Fibroblast of skin of left quadriceps (primary cell): ENCODE data around the gene SLC4A8.

Experiments used
- DNase-seq, 2 experiments: peaks; one replicate each; pipeline ENCODE4 v3.0.0-alpha.2; 2013; ENCODE audit warnings: low read depth in 2 of 2

Gene SLC4A8

DNA sequence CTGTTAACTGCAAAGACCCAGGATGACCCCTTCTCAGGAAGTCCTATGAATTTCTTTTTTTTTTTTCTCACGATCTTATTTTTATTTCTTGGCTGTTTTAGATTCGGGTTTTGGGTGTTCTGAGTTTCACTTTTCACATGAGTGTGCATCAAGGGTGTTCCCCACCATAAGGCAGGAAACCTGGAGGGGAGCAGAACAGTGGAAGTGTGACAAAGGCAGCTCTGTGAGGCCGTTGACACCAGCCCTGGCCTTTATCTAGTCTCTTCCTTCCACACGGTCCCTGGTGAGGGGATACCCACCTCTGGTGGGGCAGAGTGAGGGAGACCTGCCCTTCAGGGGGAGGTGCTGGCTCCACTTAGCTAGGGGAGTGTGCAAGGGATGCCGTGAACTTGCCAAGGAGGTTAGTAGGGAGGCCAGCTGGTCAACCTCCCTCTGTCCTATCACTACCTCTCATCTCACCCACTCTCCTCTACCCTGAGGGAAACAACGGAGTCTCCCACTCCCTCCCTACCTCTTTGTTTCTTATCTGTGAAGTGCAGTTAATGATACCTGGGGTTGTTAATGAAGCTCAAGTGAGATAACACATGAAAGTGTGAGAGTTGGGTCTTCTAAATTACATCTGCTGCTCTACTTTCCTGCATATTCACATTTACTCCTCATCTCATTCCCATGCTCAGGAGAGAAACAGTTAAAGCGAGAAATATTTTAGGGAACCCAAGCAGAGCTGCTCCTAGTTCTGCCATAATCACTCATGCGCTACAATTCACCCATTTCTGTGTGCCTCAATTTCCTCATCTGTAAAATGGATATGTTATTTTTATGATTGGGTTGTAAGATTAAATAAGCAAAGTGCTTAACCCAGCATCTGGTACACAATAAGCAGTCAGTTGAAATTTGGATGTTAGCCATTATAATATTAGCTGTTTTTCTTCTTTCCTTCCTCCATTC is 29.1 kb upstream of the SLC4A8 start:
- no peak for DNase-seq

DNA sequence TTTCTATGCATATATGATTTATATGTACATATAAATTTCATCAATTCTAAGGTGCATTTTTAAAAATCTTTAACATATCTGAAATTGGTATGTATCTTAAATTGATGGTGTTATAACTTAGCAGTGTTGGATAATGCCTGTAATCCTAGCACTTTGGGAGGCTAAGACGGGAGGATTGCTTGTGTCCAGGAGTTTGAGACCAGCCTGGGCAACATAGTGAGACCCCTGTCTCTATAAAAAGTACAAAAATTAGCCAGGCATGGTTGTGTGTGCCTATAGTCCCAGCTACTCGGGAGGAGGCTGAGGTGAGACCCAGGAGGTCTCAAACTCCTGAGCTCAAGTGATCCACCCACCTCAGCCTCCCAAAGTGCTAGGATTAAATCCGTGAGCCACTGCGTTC is 27.0 kb upstream of the SLC4A8 start:
- DNase-seq, result no peak

DNA sequence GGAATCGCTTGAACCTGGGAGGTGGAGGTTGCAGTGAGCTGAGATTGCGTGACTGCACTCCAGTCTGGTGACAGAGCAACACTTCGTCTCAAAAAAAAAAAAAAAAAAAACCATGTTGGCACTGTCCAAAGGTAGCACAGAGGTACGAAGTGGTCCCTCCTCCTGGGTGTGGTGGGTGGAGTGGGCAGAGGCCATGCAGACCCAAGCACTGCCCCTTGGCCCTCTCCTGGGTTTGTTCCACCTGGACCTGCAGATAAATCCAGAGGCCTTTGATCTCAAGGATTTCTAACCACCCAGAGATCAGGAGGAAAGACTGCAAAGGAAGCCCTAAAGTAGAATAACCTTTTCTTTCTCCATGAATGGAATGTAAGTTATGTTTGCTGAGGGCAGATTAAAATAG is 24.7 kb upstream of the SLC4A8 start:
- DNase-seq, result no peak

DNA sequence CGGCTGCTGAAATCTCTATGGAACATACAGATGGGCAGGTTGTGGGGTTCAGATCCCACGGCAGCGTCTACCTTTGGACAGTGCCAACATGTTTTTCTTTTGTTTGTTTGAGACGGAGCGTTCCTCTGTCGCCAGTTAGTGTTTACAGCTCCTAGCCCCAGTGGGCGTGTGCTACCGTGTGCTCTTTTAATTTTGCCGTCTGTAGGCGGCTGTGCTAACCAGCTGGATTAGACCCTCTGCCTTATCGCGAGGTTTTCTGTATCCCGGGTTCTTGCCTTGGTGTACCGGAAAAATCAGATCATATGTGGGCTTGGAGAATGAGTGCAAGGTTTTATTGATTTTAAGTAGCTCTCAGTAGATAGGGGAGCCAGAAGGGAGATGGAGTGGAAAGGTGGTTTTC is 23.6 kb upstream of the SLC4A8 start:
- no peak for DNase-seq

DNA sequence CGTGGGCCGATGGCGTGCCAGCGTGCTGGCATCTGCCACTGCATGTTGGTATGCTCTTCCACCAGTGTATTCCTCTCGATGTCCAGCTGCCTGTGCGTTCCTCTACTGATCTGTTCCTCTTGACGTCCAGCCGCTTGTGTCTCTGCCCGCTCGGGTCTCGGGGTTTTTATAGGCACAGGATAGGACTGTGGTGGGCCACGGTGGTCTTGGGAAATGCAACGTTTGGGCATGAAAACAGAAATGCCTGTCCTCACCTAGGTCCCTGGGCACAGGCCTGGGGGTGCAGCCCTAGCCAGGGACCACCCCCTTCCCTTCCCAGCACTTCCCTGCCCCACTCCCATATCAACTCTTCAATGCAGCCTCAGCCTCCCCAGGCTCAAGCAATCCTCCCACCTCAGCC is 23.1 kb upstream of the SLC4A8 start:
- no peak for DNase-seq

DNA sequence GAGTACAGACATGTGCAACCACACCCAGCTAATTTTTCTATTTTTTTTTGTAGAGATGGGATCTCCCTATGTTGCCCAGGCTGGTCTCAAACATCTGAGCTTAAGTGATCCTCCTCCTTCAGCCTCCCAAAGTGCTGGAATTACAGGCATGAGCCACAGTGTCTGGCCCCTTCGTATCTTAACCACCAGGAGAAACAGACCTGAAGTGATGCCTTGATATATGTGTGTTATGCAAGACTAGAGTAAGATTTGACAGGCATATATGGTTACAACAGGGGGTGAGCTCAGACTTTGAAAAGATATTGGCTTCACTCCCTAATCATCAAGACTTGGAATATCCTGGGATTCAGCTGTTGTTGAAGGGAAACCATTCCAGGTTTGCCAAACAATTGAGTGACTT is 22.7 kb upstream of the SLC4A8 start:
- DNase-seq, result no peak

DNA sequence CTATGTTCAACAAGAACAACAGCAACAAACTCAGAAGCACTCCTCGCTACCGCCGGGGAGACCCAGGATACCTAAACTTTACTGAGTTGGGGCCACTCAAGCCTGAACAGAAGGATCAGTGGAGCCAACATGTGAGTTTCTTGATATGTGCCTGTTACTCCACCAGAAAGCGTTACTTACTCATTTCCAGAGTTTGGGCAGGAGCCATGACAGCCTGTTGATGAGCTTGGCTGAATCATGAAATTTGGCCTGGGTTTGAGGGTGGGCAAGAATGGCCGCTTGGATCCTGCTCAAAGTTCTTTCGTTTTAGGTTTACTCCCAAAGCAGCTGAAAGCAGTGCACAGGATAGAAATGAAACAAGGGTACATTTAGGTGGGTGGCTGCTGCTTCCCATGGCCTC is 21.5 kb upstream of the SLC4A8 start:
- no peak for DNase-seq

DNA sequence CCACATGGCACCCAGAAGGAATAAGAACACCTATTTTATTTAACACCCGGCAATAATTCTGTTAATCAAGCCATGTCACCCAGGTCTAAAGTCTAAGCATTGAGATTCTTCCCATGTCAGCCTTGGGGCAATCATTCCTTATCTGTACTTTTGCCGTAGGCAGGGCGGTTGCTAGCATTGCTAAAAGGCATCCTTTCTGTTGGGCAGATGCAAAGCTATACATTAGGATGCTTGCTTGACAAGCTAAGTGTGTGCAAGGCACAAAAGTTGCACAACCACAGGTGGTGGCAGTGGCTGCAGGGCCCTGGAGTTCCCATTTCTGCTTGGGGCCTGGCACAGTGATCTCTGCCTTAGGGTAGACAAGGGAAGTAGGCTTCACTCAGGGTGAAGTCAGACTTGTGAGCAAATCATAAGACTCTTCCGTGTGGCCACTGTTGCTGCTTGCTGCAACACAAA is 20.9 kb upstream of the SLC4A8 start:
- no peak for DNase-seq

DNA sequence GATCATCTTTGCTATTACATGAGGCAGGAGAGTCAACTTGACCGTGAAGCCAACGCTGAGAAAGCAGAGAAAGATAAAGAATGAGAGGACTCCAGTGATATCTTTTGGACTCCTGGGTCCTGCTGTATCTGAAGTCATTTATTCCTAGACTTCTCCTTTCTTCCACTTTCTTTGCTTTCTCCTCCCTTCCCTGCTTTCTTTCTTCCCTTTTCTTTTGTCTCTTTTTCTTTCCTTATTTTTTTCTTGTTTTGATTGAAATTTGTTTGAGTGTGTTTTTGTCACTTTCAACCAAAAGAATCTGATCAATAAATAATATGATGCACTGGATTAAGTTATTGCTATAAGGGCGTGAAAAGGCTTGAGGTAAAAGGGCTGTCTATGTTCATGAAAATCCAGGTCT is 20.0 kb upstream of the SLC4A8 start:
- no peak for DNase-seq

DNA sequence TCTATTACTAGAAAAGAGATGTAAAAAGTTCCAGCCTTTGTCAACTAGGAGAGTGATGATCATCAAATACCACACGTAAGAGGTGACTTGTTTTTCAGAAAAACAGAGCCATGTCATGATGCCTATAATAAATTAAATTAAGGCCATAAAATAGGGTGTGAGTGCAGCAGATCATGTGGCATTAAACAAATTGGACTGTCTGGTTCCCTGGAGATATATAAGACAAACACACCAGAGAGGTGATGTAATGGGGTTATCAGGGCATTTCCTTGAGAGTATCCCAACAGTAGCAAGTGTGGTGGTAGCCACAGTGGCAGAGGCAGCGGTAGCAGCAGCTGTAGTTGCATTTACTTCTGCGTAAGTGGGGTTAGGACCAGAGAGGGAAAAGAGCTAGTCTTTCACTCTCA is 18.8 kb upstream of the SLC4A8 start:
- no peak for DNase-seq

DNA sequence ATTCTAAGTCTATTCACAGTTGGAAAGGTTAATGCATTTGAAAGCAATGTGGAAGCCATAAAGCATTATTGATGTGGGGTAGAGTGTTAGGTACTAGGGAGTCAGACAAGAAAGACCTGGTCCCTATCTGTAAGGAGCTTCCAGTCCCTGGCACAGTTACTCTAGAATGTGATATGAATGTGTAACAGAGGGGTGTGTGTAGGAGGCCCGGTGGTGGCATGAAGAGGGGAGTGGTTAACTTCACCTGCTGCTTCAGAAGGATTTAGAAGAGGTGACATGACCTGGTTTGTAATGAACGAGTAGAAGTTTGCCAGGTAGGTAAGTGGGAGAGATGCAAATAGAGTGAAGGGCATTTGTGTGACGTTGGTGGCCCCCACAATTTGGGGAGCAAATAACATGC is 18.3 kb upstream of the SLC4A8 start:
- no peak for DNase-seq

DNA sequence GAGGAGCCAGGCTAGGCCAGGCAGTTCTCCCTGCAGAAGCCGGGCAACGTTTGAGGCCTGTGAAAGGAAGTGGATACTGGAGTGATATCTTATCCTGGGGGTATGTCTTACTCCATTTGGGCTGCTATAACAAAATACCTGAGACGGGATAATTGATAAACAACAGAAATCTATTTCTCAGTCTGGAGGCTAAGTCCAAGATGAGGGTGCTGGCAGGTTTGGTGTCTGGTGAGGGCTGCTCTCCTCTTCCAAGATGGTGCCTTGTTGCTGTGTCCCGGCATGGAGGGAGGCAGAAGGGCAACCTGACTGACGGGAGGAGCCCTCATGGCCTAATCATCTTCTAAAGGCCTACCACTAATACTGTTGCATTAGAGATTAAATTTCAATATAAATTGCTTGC is 17.8 kb upstream of the SLC4A8 start:
- no peak for DNase-seq

DNA sequence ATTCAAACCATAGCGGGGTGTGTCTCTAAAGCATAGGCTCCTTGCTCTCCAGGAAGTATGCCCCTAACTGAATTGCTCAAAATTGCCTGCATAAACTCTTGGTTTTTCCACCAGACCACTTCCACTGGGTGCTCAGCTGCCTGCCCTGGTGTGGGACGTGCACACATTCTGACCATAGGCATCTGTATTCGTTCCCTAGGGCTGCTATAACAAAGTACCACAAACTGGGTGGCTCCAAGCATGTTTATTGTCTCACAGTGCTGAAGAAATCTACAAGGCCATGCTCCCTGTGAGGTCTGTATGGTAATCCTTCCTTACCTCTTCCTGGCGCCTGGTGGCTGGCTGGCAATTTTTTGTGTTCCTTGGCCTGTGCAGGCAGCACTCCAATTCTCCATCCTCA is 17.0 kb upstream of the SLC4A8 start:
- DNase-seq, result no peak

DNA sequence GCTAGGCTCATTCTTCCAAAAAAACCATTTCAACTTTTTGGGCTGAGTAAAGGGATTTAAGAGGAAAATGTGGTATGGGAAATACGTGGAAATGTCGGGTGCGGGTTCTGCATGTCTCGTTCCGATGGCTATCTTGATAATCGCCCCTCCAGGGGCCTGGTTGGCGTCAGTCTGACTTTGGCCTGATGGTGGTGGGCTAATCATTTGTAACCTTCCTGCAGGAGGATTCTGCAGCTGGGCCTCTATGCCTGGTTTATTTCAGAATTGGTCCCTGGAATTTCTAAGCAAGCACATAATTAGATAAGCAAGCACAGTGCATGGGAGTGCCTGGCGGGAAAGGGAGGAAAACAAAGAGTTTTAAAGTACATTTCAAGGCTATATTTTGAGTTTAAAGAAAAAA is 14.8 kb upstream of the SLC4A8 start:
- DNase-seq, result no peak

DNA sequence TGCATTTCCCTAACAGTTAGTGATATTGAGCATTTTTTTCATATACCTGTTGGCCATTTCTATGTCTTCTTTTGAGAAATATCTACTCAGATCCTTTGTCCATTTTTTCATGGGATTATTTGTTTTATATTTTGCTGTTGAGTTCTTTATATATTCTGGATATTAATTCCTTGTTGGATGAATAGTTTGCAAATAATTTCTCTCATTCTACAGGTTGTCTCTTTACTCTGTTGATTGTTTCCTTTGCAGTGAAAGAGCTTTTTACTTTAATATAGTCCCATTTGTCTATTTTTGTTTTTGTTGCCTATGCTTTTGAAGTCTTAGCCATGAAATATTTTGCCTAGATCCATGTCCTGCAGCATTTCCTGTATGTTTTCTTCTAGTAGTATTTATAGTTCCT is 11.5 kb upstream of the SLC4A8 start:
- no peak for DNase-seq

DNA sequence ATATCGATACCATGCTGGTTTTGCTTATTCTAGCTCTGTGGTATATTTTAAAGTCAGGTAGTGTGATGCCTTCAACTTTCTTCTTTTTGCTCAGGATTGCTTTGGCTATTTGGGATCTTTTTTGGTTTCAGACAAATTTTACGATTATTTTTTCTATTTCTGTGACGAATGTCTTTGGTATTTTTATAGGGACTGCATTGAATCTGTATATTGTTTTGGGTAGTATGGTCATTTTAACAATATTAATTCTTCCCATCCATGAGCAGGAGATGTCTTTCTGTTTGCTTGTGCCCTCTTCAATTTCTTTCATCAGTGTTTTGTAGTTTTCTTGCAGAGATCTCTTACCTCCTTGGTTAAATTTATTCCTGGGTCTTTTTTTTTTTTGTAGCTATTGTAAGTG is 10.8 kb upstream of the SLC4A8 start:
- no peak for DNase-seq

DNA sequence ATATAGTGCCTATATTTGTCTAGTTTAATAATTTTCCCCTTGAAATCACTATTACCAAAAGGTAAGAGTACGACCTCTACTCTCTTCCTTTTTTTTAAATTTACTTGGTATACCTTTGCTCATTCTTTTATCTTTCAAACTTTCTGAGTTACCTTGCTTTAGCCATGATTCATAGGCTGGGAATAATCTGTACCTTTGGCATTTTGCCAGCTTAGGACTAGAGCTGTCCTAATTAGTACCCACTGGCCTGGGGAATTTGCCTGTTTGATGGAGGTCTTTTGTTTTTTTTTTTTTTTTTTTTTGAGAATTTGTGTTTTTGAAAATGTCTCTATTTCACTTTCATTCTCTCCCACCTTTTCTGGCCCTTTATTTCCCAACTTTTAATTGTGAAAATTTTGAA is 8.7 kb upstream of the SLC4A8 start:
- no peak for DNase-seq

DNA sequence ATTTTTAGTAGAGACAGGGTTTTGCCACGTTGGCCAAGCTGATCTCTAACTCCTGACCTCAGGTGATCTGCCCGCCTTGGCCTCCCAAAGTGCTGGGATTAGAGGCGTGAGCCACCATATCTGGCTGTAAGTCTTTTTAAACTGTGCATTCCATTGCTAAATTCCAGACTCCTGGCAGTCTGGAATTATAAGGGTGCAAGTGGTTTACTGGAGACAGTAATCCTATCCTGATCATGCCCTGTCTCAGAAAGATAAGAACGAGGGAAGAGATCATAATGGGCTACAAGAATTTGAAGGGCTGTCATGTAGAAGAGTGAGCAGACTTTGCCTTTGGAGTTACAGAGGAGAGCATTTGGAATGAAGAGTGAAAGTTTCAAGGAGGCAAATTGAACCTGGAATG is 6.8 kb upstream of the SLC4A8 start:
- DNase-seq, result no peak

DNA sequence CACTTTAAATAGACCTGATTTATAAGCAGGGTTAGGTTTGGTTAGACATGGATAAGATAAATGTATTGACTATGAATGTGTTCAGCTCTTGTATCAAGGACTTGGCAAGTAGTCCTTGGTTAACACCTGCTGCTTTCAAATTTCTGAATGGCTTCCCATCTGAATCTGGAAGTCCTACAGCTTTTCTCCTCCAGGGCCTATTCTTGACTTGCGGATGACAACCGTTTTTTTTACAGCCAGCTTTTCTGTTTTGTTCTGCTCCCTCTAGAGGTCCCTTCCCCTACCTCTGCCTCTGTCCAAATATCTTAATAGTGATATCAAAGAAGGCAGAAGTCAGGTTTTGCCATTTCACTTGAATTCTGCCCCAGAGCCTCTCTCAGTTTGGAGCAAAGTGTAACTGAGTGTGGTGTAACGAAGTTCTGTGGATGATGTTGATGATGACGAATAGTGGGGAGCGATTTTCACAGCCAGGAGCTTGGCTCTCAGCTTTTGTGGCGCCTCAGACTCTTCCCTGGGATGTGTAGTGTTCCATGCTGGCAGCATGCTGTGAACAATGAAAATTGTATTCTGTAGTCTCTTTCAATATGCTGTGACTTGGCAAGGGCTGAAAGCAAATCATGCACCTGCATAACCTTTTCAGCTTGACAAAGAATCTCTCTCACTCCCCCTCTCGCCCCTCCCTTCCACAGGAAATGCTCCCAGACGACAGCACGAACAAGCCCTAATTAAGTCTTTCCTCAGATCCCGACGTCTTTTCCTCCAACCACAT is 5.0 kb upstream of the SLC4A8 start:
- DNase-seq, result no peak

DNA sequence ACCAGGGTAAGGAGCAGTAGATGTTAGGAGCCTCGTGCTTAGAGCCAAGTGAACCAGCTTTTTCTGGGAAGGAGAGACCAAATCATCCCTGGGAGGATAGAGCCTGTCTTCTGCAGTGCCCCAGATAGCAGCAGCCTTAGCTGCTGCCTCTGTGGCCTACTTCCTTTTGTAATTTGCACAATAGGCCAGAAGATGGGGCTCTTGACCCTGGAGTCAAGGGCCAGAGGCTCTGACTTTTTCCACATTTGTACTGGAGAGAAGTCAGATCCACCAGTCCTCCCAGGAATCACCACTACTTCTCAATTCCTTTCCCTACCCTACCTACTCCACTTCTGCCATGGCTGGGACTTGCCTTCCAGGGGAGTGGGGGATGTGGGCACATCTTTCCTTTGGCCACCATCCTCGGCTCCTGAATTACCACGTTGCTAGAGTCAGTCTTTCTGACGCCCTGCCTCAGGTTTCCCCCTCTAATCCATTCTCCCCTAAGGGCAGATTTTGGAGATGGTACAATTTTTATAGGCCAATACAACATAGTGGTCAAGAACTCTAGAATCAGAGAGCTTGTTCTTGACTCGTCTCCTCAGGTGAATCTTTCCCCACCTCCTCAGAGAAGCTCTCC is 3.3 kb upstream of the SLC4A8 start:
- peak; percentile 39 to 44 for DNase-seq

DNA sequence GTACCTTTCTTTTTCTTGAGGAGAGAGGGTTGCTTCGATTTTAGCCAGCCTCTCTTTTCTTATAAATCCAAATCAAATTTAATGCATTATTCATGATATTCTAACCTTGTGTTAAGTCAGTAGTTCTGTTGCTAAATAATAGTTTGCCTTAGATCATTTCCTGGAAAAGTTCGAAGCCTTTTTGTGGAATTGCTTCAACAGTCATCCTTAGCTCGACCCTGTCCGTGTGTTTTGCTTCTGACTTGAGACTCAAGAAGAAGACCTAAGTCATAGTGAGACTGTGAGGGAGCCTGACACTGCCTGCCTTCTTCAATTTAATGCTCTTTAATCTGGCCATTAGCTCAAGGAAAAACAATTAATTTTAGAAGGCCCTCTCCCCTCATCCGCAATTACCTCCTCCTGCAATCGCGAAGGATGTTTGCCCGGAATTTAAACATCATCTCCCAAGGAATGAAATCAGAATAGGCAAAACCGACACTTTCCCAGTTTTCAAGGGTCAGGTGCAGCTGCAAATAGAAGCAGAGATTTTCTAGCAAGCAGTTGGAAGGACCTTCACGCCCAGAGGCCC is 453 bp upstream of the SLC4A8 start:
- DNase-seq, result no peak

DNA sequence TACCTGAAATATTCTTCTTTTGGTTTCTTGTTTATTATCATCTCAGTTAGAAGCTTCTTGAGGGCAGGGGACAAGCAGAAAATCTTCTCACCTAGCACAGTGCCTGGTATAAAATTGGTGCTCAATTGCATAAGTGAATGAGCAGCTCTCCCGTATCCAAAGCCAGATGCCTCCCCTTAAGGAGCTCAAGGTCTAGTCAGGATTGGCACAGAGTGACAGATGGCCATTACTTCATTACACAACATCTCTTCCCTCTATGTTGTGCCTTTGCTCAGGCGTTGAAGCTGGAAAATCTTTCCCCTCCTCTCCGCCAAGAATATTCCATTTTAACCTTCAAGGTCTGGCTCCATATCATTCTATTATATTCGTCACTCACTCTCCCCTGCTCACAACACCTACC is 3.6 kb downstream of the SLC4A8 start:
- DNase-seq, result no peak
